Measurements from ENCODE around the gene EFCAB7. TPM values are rescaled to one million over a fixed set of nuclear protein-coding genes. Genes with fewer than 3 reads are reported as not detected.

EFCAB7 gene
- total RNA-seq: 6.4 and 6.7 TPM in 2 replicates

GRCh38 chr1:63522891-63523728 lies at the start of gene EFCAB7, which contains the start of gene ITGB3BP:
Gene EFCAB7, plus strand, starts transcription at chr1:63523525. Its CDS starts 2,048 bp downstream, at chr1:63525573.
Gene ITGB3BP, minus strand, starts transcription at chr1:63523225. Its CDS starts 92 bp downstream, at chr1:63523133.
- Mint-ChIP-seq H3K4me3 (peak within 1 kb of the TSS; percentile 99), H3K36me3 (ENCODE audit: low read depth) (peaks cover 6% of the 10 kb centered on the region), H3K27ac (peak within 1 kb of the TSS; percentile 94), H3K27me3 (ENCODE audit: insufficient read depth) (no peaks in the 10 kb centered on the region), H3K4me1 (ENCODE audit: low read depth) (peaks cover 53% of the 10 kb centered on the region), H3K9me3 (no peaks in the 10 kb centered on the region)
- DNase-seq (ENCODE audit: low spot score): peak; percentile 80
- intact Hi-C loops (cut with micrococcal nuclease): loop anchor here (1.0 to 10.0 kb wide), 9 partner anchors 71 to 1798 kb away; partner anchors contain the start of genes ALG6, ATG4C, JAK1 and ROR1

DNA sequence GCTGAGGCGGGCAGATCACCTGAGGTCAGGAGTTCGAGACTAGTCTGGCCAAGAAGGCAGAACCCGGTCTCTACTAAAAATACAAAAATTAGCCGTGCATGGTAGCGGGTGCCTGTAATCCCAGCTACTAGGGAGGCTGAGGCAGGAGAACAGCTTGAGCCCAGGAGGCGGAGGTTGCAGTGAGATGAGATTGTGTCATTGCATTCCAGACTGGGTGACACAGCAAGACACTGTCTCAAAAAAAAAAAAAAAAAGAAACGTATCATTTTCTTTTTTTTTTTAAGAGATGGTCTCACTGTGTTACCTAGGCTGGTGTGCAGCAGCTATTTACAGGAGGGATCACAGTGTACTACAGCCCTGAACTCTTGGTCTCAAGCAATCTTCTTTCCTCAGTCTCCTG lies 47.6 kb upstream of the EFCAB7 start:
- H3K36me3 Mint-ChIP-seq (ENCODE audit: low read depth): peaks cover 10% of the 10 kb centered on the region
- intact Hi-C loops (cut with micrococcal nuclease): no loop called here
- no peak overlapping the region for H3K4me3 Mint-ChIP-seq
- no peaks in the 10 kb centered on the region for H3K27me3 Mint-ChIP-seq (ENCODE audit: insufficient read depth)
- no peak overlapping the region for H3K27ac Mint-ChIP-seq
- H3K9me3 Mint-ChIP-seq: peaks cover 2% of the 10 kb centered on the region
- DNase-seq (ENCODE audit: low spot score): no peak
- H3K4me1 Mint-ChIP-seq (ENCODE audit: low read depth): no peaks in the 10 kb centered on the region

GRCh38 chr1:63480057-63480456 lies 43.3 kb upstream of the EFCAB7 start:
- no peaks in the 10 kb centered on the region for H3K27me3 Mint-ChIP-seq (ENCODE audit: insufficient read depth)
- intact Hi-C loops (cut with micrococcal nuclease): no loop called here

DNA sequence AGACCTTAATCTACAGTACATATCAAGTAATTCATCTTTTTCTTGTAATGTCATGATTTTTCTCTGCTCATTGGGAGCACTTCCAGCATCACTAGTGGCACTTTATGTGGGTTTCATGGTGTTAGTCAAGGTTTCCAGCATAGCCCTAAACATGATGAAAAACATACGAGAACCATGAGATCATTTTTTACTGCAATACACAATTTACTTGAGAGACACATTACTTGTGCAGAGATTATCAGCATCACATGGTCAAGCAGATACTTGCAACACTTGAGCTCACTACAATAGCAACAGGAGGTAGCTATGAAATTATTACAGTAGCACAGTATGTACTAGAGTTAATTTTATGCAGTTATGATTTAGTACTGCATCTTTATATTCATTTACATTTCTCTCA lies 36.7 kb upstream of the EFCAB7 start:
- no peaks in the 10 kb centered on the region for H3K4me1 Mint-ChIP-seq (ENCODE audit: low read depth)

More at GRCh38 chr1:63480057-63480456, 43.3 kb upstream of the EFCAB7 start:
- H3K9me3 Mint-ChIP-seq: no peaks in the 10 kb centered on the region
- no peaks in the 10 kb centered on the region for H3K4me1 Mint-ChIP-seq (ENCODE audit: low read depth)
- peaks cover 7% of the 10 kb centered on the region for H3K36me3 Mint-ChIP-seq (ENCODE audit: low read depth)
- no peak overlapping the region for H3K27ac Mint-ChIP-seq
- DNase-seq (ENCODE audit: low spot score): no peak
- no peak overlapping the region for H3K4me3 Mint-ChIP-seq

GRCh38 chr1:63487336-63488065 lies 35.8 kb upstream of the EFCAB7 start:
- Mint-ChIP-seq H3K4me1 (ENCODE audit: low read depth) (no peaks in the 10 kb centered on the region), H3K4me3 (no peak overlapping the region), H3K27me3 (ENCODE audit: insufficient read depth) (no peaks in the 10 kb centered on the region), H3K27ac (no peak overlapping the region), H3K9me3 (no peaks in the 10 kb centered on the region), H3K36me3 (ENCODE audit: low read depth) (peaks cover 10% of the 10 kb centered on the region)
- intact Hi-C loops (cut with micrococcal nuclease): no loop called here
- no peak for DNase-seq (ENCODE audit: low spot score)

More for the DNA sequence above, 36.7 kb upstream of the EFCAB7 start:
- H3K9me3 Mint-ChIP-seq: no peaks in the 10 kb centered on the region
- H3K27me3 Mint-ChIP-seq (ENCODE audit: insufficient read depth): no peaks in the 10 kb centered on the region
- DNase-seq (ENCODE audit: low spot score): no peak
- peaks cover 8% of the 10 kb centered on the region for H3K36me3 Mint-ChIP-seq (ENCODE audit: low read depth)
- no peak overlapping the region for H3K27ac Mint-ChIP-seq
- no peak overlapping the region for H3K4me3 Mint-ChIP-seq
- intact Hi-C loops (cut with micrococcal nuclease): no loop called here

- Mint-ChIP-seq H3K4me3 (no peak overlapping the region), H3K36me3 (ENCODE audit: low read depth) (peaks cover 13% of the 10 kb centered on the region), H3K27ac (no peak overlapping the region), H3K9me3 (no peaks in the 10 kb centered on the region), H3K4me1 (ENCODE audit: low read depth) (peaks cover 6% of the 10 kb centered on the region), H3K27me3 (ENCODE audit: insufficient read depth) (no peaks in the 10 kb centered on the region)
- intact Hi-C loops (cut with micrococcal nuclease): no loop called here
- DNase-seq (ENCODE audit: low spot score): no peak
Measured at GRCh38 chr1:63497577-63497976, 25.7 kb upstream of the EFCAB7 start.

DNA sequence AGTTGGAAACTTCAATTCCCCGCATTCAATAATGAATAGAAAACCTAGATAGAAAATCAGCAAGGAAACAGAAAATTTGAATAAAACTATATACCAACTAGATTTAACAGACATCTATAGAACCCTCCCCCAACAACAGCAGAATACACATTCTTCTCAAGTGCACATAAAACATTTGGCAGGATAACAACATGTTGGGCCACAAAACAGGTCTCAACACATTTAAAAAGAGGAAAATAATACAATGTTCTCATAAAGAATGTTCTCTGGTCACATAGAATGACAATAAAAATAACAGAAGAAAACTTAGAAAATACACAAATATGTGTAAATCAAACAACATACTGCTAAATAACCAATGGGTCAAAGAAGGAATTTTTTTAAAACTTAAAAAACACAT lies 25.2 kb upstream of the EFCAB7 start:
- Mint-ChIP-seq H3K27me3 (ENCODE audit: insufficient read depth) (no peaks in the 10 kb centered on the region), H3K4me1 (ENCODE audit: low read depth) (peaks cover 6% of the 10 kb centered on the region), H3K36me3 (ENCODE audit: low read depth) (peaks cover 13% of the 10 kb centered on the region), H3K9me3 (no peaks in the 10 kb centered on the region), H3K4me3 (no peak overlapping the region), H3K27ac (no peak overlapping the region)
- intact Hi-C loops (cut with micrococcal nuclease): no loop called here
- no peak for DNase-seq (ENCODE audit: low spot score)

DNA sequence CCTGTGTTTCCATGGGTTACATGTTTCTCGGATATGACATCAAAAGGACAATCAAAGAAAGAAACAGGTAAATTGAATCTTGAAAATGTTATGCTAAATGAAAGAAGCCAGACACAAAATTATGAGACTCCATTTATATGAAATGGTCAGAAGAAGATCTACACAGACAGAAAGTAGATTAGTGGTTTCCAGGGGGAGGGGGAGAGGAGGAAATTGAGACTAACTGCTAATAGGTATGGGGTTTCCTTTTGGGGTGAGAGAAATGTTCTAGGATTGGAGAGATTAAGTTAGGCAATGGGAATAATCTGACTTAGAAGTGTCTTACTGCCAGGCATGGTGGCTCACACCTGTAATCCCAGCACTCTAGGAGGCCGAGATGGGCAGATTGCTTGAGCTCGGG lies 22.1 kb upstream of the EFCAB7 start:
- no peak overlapping the region for H3K27ac Mint-ChIP-seq
- H3K27me3 Mint-ChIP-seq (ENCODE audit: insufficient read depth): no peaks in the 10 kb centered on the region
- H3K4me3 Mint-ChIP-seq: no peak overlapping the region
- DNase-seq (ENCODE audit: low spot score): no peak
- H3K36me3 Mint-ChIP-seq (ENCODE audit: low read depth): peaks cover 26% of the 10 kb centered on the region
- H3K4me1 Mint-ChIP-seq (ENCODE audit: low read depth): peaks cover 6% of the 10 kb centered on the region
- intact Hi-C loops (cut with micrococcal nuclease): no loop called here
- H3K9me3 Mint-ChIP-seq: no peaks in the 10 kb centered on the region

DNA sequence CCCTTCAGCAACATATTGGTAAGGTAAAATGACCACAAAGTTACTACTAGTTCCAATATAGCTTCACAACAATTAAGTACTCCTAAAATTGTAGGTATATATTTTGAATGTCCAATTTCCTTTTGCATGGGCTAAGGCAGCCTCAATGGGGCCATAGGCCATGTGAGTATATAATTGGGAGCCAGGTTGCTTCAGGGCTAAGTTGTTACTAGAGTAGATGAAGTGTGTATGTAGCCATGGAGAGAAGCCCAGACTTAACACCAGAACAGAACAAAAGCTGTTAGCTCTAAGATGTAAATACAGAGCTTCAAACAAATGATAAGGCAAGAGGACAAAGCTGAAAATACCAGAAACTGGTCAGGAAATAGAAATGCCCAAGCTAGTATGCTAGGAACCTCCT lies 16.5 kb upstream of the EFCAB7 start:
- Mint-ChIP-seq H3K36me3 (ENCODE audit: low read depth) (peaks cover 27% of the 10 kb centered on the region), H3K4me3 (no peak overlapping the region), H3K27ac (no peak overlapping the region), H3K9me3 (no peaks in the 10 kb centered on the region), H3K27me3 (ENCODE audit: insufficient read depth) (no peaks in the 10 kb centered on the region), H3K4me1 (ENCODE audit: low read depth) (no peaks in the 10 kb centered on the region)
- DNase-seq (ENCODE audit: low spot score): no peak
- intact Hi-C loops (cut with micrococcal nuclease): no loop called here

DNA sequence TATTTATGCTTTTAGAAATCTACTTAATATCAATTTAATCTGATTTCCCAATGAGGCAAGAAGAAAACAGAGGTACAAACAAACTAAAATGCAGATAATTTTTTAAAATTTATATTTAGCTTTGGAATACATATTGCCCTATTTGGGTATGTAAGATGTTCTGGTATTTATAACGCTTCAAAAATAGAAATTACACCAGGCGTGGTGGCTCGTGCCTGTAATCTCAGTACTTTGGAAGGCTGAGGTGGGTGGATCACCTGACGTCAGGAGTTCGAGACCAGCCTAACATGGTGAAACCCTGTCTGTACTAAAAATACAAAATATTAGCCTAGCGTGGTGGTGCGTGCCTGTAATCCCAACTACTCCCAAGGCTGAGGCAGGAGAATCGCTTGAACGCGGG lies 13.6 kb upstream of the EFCAB7 start:
- Mint-ChIP-seq H3K4me1 (ENCODE audit: low read depth) (no peaks in the 10 kb centered on the region), H3K27ac (no peak overlapping the region), H3K4me3 (no peak overlapping the region), H3K9me3 (no peaks in the 10 kb centered on the region), H3K27me3 (ENCODE audit: insufficient read depth) (no peaks in the 10 kb centered on the region), H3K36me3 (ENCODE audit: low read depth) (peaks cover 29% of the 10 kb centered on the region)
- intact Hi-C loops (cut with micrococcal nuclease): no loop called here
- DNase-seq (ENCODE audit: low spot score): no peak

GRCh38 chr1:63512584-63512983 lies 10.7 kb upstream of the EFCAB7 start:
- DNase-seq (ENCODE audit: low spot score): no peak
- no peak overlapping the region for H3K4me3 Mint-ChIP-seq
- H3K36me3 Mint-ChIP-seq (ENCODE audit: low read depth): peaks cover 10% of the 10 kb centered on the region
- intact Hi-C loops (cut with micrococcal nuclease): no loop called here
- H3K27ac Mint-ChIP-seq: no peak overlapping the region
- H3K27me3 Mint-ChIP-seq (ENCODE audit: insufficient read depth): no peaks in the 10 kb centered on the region
- no peaks in the 10 kb centered on the region for H3K4me1 Mint-ChIP-seq (ENCODE audit: low read depth)
- H3K9me3 Mint-ChIP-seq: peaks cover 5% of the 10 kb centered on the region

- no peaks in the 10 kb centered on the region for H3K27me3 Mint-ChIP-seq (ENCODE audit: insufficient read depth)
- H3K4me3 Mint-ChIP-seq: no peak overlapping the region
- H3K27ac Mint-ChIP-seq: no peak overlapping the region
- intact Hi-C loops (cut with micrococcal nuclease): no loop called here
- DNase-seq (ENCODE audit: low spot score): no peak
- peaks cover 5% of the 10 kb centered on the region for H3K9me3 Mint-ChIP-seq
- H3K4me1 Mint-ChIP-seq (ENCODE audit: low read depth): peaks cover 16% of the 10 kb centered on the region
- H3K36me3 Mint-ChIP-seq (ENCODE audit: low read depth): peaks cover 10% of the 10 kb centered on the region
Measured at GRCh38 chr1:63516629-63517028, 6.7 kb upstream of the EFCAB7 start.

GRCh38 chr1:63523738-63524137 lies 413 bp downstream of the EFCAB7 start:
- Mint-ChIP-seq H3K27me3 (ENCODE audit: insufficient read depth) (no peaks in the 10 kb centered on the region), H3K36me3 (ENCODE audit: low read depth) (peaks cover 8% of the 10 kb centered on the region), H3K4me1 (ENCODE audit: low read depth) (peaks cover 53% of the 10 kb centered on the region), H3K4me3 (peak overlapping the region; percentile 99), H3K9me3 (no peaks in the 10 kb centered on the region), H3K27ac (peak overlapping the region; percentile 94)
- DNase-seq (ENCODE audit: low spot score): no peak
- intact Hi-C loops (cut with micrococcal nuclease): loop anchor here (1.0 to 10.0 kb wide), 9 partner anchors 71 to 1799 kb away; partner anchors contain the start of genes ALG6, ATG4C, JAK1 and ROR1
